NCI-H1694 (cell line): ENCODE results near the gene LHX3.

ENCODE experiments used
- DNase-seq: peaks from one replicate; lab custom pipeline; 2025; lab: John Stamatoyannopoulos, UW

LHX3 gene

DNA sequence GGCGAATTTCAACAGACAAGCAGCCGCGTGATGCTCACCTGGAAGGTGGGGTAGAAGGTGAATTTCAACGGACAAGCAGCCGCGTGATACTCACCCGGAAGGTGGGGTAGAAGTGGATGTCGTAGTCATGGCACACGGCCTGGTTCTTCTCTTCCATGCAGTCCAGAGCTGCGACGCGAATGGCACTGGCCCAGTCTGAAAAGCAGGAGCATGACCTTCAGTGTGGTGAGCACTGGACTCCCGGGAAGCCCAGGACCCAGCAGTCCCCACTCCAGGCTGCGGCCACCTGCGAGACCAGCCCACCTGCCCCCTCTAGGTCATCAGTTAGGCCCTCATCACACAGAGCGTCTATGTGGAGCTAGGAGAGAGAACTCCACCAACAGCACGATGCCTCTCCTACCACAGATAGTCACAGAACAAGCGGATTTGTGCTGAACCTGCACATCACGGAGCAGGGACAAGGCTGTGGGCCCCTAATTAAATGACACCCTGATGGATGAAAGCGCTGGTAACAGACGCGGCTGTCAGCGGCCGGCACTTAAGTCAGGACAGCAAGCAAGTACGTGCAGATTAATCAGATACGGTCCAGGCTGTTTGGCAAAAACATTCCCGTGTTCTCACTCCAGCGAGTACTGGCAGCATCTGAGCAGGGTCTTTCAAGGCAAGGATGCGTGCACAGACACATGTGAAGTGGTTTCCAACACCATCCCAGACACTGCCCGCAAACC lies 21.9 kb upstream of the LHX3 start:
- no peak for DNase-seq

DNA sequence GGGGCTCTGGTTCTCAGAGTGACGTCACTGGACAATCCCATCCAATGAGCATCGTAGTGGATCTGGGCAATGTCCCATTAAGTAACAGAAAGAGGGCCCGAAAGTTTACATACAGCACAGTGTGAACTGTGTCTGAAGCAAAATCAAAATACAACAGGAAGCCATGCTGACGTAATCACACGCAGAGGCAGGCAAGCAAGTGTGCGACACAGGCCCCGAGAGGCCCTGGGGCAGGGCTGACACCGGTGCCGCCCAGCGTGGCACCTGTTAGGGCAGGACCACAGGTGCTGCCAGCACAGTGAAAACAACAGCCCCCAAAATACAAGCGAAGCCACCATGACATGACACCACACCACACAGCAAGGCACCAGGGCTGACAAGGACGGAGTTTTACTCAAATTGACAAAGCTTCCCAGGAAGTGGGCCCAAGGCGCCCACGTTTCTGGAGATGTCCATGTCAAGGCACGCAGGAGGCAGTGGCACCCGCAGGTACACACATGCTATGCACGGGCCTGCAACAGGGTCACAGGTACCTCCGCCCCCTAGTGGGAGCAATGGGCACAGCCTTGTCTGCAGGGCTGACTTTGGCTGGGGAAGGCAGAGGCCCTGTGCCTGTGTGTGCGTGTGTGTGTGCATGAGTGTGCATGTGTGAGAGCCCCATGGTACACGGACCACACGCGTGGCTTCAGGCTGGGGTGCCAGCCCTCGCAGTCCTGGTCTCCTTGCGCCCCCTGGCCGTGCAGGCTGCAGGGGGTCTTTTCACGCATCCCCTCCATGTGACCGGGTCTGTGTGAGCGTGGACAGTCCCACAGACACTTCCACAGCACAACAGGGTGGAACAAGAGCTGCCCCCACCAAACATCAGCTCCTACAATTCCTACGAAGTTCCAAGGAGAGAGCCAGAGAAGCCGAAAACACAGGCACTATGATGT lies 21.1 kb upstream of the LHX3 start:
- DNase-seq, result no peak

DNA sequence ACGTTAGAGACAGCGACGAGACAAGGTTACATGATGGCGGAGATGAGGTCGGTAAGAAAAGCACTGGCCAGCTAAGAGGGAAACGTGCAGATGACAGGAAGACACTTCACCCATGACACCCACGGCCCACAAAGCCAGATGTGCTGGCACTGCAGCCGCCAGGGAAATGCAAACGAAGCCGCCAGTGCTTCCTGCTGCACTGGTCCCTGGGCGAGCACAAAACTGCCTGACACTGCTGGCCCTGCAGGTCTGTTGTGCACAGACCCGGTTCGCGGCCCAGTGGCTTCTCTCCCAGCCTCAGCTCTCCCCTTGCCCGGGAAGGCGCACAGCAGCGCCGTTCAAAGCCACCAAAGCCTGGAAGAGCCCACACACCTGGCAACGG lies 20.4 kb upstream of the LHX3 start:
- DNase-seq, result no peak

DNA sequence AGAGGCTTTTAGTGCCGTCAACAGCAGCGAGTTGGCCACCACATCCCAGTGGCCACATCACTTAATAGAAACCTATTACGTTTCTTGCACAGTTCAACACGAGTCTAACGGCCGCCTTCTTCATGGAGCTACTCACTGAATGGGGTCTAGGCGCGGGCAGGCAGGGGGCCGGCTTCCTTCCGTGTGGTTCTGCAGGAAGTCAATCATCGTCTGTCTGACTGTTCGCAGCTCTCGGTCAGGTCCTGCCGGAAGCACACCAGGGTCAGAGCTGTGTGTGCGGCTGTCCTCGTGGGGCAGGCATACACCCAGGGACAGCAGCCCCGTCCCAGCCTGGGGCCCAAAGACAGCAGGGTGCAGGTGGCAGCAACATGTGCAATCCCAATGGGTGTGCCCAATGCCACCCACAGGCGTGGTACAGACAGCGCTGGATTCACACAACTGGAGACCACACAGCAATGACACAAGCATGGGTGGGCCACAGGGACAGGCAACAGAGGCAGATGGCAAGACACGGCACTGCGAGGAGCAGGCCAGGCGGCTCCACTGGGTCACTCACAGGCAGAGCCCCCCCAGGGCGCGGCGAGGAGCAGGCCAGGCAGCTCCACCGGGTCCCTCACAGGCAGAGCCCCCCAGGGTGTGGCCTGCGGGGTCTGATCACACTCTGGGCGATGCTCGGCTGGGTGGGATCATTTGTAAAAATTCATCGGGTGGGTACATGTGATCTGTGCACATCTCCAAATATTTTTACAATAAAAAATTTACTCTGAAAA lies 19.1 kb upstream of the LHX3 start:
- DNase-seq, result no peak

DNA sequence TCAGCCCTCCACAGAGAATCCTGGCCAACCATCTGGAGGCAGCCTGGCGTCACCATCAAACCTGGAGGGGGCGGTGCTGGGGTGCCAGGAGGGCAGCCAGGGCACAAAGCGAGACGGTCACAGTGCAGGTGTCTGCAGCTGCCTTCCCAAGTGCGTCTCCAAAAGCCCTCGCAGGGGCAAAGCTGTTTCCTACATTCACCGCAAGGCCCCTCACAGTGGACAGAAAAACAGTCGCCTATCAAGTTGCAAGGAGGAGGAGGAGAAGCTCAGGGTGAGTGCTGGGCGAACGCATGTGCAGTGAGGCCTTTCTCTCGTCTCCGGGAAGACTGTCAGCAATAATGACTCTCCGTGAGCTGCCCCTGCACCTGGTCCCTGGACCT lies 18.0 kb upstream of the LHX3 start:
- DNase-seq, result no peak

DNA sequence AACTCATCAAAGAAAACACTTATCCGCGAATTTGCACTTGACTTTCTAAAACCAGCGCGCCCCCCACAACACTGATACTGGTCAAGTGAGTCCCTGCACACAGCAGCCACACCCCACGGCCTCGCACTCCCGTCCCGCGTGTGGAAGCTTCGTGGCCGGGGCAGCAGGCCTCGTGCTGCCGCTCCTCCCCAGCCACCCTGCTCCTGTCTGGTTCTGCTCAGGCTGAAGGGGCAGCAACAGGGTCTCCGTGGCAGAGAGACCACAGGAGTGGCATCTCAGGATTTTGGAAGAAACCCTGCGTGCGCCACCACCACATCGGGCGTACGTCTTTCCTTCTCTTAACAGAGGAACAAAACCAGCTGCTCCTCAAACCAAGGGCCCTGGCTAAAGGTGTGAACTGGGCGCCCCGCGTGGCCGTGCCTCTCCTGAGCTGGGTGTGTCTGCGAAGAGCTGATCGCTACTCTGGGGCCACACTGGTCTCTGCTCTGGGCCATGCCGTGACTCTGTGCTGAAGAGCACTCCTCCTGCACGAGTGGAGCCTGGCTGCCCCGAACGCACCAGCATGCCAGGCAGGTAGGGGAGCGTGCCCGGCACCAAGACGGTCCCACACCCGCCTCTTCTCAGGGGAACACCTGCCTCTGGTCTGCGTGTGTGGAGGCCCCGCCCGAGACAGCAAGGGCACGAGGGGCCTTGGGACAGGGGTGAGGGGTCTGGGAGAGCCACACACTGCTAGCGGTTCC lies 17.4 kb upstream of the LHX3 start:
- no peak for DNase-seq

DNA sequence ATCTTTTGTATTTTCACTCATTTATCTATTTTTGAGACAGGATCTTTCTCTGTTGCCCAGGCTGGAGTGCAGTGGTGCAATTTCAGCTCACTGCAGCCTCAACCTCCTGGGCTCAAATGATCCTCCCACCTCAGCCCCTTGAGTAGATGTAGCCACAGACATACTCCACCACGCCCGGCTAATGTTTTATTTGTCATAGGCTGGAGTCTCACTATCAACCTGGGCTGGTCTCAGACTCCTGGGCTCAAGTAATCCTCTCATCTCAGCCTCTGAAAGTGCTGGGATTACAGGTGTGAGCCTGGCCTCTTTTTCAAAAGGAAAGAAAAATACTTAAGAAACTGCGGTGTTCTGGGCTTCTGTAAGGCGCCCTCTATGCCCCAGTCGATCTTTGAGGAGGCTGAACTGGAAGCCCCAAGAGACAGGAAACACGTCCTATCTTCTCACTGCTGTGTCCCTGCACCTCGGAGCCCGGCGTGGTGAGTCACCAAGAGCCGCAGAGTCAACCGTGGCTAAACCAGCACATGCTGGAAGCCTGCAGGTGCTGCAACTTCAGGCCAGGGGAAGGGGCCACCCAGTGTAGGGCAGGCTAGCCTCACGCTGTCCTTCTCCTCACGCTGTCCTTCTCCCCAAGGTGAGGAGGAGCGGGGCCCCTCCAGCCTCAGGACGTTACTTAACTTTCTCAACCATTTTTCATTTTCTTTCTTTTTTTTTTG lies 15.2 kb upstream of the LHX3 start:
- no peak for DNase-seq

DNA sequence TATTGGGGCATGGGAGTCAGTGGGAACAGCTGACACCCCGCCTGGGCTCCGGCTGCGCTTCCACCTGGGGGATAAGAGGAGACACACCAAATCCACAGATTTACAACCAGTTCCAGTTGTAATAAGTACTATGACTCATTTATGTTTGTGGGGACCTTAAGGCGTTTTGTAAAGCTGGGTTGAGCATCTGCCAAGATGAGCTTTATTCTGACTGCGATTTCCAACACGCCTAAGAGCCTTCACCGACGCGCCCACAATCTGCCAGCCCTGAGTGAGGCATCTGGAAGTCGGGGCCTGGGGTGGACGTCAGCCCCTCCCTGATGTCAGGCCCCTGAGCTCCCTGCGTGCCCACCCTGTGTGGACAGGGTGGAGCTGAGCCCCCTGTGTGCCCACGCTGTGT lies 14.3 kb upstream of the LHX3 start:
- no peak for DNase-seq

DNA sequence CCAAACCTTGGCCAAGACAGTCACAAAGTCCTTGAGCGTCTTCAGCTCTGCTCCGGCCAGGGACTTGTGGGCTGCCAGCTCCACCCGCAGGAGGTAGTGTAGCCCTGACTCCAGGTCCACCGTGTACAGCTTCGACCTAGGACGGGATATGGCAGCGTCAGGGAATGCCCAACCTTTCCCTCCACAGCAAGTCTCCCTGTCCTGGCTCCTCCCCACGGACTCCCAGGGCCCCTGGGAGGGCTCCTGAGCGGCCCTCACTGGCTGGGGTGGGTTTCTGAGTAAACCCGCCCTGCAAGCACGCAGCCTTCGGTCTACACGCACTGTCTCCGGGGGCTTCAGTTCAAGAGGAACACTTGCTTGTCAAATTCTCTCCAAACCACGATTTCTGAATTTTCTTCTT lies 13.7 kb upstream of the LHX3 start:
- DNase-seq, result no peak

DNA sequence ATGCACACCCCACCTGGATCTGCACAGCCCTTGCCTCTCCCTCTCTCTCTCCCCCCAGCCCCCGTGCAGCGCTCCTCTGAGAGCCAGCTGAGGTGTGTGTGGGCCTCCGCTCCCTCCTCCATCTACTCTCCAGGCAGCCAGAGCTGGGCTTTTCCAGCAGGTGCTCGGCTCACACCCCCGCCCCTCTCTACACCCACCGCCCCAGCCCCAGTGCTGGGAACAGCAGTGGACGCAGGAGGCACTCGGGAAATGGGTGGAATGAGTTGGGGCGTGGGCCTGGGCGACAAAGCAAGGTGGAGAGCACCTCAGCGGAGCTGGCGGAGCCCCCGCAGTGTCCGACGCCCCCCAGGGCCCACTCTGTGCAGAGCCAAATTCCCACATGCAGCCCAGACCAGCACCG lies 13.3 kb upstream of the LHX3 start:
- DNase-seq, result no peak

DNA sequence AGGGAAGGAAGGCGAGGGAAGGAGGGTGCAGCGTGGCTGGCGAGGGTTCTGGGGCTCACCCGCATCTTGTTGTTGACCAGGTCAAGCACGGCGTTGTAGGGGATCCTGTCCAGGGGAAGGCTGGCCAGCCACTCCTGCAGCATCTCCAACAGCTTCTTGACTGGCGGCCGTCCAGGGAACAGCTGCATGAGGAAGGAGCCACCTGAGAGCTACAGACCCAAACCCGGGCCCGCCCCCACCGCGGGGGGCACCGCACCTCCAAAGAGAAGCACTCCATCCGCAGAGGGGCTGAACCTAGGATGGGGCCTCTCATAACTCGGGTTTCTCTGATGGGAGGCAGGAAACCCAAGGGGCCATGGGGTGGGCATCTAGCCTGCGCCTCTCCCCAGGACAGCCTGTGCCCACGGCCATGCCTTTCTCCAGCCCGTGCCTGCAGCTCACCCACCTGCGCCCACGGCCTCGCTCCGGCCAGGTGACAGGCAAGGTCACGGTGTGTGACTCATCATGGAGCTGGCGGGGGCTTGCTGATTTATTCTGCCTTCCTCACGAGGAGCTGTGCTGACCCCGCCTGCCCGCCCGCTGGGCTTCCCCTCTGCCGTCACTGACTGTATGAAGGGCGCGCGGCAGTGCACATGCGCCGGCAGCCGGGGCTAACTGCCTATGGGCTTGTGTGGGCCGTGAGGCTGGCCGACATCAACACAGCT lies 11.8 kb upstream of the LHX3 start:
- no peak for DNase-seq

DNA sequence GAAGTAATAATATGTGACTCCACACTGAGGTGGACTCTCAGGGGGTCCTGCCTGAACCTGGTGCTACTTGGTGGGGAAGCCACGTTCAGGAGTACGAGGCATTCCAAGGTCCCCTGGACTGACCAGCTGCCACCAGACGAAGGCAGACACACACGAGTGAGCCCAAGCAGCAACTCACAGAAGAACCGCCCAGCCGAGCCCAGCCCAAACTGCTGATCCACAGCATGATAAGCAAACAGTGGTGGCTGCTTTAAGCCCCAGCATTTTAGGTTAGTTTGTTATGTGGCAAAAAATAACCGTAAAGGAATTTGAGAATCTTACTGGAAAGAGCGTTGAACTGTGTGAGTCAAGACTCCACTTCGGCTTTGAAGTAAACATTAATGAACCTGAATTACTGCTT lies 8.8 kb upstream of the LHX3 start:
- DNase-seq, result no peak

DNA sequence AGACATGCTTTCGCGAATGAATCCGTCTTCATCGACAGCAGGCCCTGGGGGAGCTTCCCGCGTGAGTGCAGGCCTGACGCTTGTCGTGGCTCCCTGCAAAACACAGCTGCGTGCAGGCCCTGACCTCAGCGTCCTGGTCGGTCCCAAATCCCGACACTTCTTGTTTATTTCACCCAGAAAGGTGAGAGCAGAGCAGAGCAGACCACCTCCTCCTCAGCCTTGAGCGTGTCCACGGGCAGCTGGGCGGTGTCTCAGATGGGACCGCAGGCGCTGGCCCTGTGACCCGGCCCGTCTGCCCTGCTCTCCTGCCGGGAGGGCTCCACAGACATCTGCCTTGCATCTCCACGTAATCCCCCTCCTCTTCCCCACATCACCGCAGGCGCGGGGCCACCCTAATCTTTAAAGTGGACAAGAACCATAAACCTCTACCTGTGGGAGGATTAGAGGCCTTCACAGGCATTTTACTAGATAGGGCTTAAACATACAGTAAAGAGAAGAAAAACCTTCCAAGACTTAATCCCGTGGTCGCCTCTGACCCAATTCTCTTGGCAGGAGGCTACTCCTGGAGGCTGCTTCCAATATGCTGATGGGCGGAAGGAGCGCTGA lies 7.5 kb upstream of the LHX3 start:
- DNase-seq, result no peak

DNA sequence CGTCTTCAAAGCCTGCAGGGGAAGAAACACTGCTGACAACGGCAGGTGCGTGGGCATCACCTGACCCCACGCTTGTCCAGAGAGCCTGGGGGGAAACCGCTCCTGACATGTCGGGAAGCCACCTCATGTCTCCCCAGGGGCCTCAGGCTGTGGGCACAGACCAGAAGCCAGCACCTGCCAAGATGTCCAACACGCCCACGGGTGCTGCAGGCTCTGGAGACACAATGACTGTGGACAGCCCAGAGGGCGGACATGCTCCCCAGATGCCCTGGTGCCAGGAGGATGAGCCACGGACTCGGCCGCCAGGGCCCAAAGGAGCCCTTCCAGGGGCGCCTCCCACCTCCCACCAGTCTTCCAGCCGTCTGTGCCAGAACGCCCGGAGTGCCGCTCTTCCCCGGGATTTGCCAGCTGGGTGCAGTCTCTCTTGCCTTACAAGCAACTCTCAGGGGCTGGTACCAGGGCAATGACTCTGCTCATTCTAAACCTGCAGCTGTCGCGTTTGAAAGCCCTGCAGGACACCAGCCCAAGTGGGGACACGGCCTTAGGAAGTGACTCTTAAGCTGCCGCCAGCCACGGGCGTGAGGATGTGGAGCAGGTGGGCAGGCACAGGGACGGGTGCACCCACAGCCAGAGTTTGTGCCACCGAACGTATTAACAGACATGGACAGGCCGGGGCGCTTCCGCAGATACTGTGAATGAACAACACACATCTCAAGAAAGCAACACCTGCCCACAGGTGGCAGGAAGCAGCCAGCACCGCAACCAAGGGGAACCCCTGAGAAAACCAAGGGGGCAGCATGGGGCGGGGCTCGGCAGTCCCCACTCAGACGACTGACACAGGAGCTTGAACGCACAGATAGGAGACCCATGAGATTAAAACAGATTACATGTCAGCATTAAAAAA lies 6.8 kb upstream of the LHX3 start:
- no peak for DNase-seq

DNA sequence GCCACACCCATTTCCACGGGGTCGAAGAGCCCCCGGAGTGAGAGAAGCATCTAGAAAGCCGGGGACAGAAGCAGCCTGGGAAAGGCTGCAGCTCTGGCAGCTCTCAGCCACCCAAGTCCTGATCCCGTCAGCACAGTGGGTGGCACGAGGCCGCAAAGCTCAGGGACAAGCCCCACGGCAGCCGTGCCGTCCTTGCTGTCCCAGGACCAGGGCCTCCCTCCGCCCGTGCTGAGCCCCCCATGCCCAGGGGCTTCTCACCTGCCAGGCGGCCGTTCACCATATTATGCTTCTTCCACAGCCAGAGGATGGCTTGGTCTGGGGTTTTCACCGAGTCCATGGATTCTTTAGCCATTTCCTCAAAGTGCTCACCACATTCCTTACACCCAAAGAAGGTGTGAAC lies 6.1 kb upstream of the LHX3 start:
- DNase-seq, result no peak

DNA sequence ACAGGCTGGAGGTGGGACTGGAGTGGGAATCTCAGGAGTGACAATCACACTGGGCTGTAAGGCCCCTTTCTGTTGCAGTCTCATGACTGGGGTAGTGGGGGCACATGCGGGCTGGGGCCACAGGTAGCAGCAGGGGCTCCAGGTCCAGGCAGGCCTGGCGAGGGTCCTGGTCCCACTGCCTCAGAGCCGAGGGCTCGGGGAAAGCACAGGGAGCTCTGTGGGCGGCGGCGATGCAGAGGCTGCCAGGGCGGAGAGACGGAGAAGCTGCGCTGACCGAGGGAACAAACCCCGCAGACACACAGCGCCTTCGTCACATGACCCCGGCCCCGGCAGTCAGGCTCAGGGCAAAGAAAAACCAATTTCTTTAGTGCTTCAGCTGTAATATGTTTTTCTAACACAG lies 5.3 kb upstream of the LHX3 start:
- no peak for DNase-seq

DNA sequence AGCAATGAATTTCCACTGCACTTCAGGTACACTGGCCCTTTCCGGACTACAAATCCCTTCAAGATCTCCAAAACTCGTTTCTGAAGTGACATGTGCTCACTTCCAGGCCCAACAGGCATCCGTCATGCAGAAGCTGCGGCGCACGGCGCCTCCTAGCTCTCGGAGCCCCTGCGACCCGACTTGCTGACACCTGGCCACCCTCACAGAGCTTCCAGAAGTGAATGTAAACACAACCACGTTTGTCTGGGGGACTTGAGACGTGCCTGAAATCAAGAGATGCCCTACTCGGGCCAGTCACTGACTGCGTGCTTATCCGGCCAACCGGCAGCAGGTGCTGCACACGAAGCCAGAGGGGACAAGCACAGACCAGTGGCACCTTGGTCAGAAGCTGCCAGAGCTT lies 4.9 kb upstream of the LHX3 start:
- DNase-seq, result no peak

DNA sequence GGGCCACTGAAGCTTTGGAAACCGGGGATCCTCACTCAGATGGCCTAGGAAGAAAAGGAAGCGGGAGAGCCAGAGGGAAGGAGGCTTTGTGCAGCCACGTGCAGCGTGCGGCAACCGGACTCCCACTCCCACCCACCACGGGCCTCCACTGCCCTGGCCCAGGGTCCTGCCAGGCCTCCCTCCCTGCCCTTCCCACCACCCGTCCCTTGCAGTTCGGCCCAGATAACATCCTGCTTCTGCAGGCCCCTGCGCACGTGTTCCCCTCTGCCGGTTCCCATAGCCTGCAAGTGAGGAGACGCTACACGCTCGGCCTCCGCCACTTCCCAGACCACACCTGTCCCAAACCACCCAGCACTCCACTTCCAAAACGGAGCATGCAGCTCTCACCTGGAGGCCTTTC lies 4.3 kb upstream of the LHX3 start:
- DNase-seq, result no peak

DNA sequence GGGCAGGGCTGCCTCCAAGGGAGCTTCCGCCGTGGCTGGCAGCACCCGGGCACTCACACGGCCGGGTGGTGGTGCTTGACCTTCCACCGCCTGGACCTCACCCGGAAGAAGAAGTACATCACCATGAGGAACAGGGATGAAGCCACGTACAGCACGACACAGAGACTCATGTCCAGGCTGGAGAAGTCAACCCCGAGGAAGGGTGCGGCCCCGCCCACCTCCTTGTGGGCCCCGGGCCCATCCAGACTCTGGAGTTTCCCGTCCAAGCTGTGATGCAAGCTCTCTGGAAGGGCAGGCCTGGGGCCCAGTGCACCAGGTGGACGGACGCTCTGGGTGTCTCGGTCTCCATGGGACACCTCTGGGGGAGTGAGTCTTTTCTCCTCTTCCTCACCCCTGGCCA lies 3.7 kb upstream of the LHX3 start:
- no peak for DNase-seq
